GM18508 (cell line): ENCODE data around the gene KCNT1.

Source experiments
- ATAC-seq: cut with Tn5 transposase; IDR thresholded peaks from one replicate; pipeline ENCODE4 v1.9.1; 2021; ENCODE audit warnings: moderate number of reproducible peaks; ENCODE audit not compliant: insufficient read depth, unreplicated experiment

KCNT1 gene

DNA sequence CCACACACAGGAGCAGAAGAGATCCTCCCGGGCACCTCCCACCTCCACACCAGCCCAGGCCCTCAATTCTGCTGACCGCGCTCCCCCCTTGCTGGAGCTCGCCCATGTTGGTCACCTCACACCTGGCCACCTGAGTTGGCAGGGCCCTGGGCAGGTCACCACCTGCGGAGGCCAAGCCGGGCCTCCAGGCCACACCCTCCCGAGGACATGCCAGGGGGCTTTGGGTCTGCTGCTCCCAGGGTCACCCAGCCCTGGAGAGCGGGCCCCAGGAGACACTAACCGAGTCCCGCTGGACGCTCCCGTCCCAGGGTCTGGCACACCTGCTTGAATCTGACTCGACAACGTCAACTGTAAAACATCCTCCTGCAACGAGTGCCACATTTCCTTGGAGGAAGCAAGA, 4.8 kb upstream of the KCNT1 start:
- ATAC-seq = no peak

DNA sequence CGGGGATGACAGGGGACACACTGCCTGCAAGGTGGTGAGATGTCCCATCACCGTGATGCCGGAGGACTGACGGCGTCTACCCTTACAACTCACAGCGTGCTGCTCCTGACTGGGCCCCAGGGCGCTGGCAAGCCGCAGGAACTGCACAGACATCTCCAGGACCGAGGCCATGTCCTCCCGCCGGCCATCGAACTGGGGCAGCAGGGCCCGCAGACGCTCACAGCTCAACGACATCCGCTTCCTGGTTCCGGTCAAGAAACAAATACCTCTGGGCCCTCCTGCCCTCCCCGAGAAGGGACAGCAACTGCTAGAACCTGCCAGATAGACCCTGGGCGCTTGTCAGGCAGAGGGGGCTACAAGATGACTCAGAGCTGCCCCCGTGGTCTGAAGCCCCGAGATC, 3.7 kb upstream of the KCNT1 start:
- no peak for ATAC-seq

DNA sequence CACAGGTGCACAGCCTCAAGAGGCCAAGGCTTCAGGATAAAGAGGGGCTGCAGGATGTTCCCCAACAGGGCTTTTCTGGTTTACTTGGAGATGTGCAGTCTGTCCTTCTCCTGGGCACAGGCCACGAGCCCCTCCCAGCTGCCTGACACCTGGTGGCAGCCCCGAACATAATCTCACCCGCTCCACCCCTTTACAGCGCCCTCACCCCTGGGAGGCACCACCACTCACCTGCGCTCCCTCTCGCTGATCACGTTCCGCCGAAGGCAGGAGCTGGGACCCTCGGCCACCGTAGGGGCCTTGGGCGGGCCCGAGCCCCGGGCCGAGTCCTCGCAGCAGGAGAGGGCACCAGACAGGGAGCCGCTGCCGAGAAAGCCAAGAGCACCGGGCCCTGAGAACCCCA, 3.2 kb upstream of the KCNT1 start:
- ATAC-seq = no peak

DNA sequence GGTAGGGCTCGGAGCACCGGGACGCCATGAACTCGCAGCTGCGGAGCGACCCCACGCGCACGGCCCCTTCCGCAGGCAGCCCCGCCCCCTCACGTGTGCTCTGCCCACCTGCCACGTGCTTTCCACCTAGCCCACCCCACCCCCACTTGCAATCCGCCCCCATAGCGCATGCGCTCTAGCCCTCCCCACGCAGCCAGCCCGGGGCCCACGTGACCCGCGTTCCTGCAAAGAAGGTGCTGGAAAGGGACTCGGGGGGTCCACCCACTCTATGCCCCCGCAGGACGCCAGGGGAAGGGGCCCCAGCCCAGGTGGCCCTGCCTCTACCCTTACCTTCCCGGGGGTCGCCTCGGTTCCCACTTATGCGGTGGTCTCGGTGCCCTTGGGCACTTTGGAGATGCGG, 2.5 kb upstream of the KCNT1 start, which contains the start of gene SOHLH1:
TSS of gene SOHLH1 (minus strand) at position 42 of the 400 bp plus-strand sequence. CDS start at position 28, 14 bp downstream.
- ATAC-seq = no peak

DNA sequence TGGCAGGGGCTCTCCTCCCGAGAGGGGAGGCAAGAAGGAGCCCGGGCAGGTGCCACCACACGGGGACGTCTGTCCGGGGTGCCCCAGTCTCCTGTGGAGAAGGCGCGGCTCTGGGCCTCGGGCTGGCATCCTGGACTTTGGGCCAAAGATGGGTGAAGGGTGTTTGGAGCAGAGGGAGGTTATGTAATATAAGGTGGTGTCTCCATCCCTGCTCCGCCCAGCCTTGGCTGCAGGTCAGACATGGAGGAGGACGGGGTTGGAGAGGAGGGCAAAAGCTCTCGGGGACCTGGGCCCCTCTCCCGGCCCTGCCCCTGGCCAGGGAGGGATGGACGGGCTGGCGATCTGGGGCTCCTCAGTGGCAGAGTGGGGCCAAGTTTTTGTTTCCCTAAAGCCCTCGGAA, 1.5 kb upstream of the KCNT1 start:
- no peak for ATAC-seq

DNA sequence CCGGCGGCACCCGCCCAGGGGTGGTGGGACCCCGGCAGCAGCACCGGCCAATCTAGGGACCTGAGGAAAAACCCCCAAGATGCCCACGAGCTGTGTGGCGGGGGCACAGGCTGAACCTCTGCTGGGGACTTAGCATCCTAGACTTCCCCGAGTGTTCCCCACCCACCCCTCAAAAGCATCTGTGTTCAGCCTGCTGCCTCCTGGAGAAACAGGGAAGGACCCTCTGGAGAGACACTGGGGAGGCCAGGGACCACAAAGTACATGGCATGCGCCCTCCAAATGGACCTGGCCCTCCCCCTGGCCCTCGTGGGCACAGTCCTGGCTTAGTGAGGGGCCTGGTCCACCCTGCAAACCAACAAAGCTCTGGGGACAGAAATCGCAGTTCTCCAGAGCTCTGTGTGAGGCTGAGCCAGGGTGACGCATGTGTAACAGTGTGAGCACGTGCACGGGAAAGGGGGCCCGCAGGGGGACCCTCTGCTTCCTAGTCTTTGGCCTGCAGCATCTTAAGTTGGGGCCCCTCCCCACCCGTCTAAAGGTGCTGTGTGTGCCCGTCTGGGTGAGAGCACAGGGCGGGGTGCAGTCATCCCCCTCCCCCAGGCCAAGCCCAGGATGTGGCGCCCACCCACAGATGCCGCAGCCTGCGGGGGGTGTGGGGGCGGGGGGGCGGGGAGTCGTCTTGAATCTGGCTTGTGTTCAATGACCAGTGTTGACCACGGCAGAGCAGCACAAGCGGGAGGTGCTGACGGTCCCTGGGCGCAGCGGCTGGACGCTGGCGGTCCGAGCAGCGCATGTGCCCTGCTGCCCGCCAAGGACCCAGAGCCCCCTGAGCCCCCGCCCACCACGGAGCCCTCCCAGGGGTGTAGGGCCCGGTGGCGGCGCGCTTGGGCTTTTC, 672 bp upstream of the KCNT1 start:
- no peak for ATAC-seq

DNA sequence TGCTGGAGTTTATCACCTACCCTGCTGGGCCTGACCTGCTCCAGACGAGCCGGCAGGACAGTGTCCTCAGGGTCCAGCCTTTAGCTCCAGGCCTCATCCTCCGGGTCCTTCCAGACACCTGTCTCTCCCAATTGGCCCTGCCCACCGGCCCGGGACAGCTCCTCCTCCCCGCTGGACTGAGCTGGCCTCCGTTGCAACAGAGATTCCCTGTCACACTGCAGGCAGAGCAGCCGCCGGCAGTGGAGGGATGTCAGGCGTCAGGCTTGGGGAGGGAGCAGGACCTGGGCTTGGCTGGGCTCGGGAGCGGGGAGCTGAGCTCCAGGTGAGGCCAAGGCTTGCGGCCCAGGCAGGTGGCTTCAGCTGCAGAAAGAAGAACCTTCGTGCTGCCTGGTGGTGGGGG, 1.7 kb downstream of the KCNT1 start:
- ATAC-seq = no peak

DNA sequence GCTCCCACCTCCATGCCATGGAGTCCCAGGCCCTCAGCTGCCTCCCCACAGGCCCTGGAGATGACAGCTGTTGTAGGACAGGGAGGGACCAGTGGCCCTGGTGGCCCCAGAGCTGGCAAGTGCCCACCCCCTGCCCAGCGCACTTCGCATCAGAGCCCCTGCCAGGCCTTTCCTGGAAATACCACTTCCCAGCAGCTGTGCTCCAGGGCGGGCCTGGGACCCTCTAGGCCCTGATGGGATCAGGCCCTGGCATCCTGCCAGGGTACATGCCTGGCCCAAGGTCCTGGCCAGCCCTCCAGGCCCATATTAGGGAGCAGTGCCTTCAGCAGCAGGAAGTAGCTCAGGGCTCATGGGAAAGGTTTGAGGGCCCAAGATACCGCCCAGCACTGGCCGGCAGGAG, 2.5 kb downstream of the KCNT1 start:
- no peak for ATAC-seq

DNA sequence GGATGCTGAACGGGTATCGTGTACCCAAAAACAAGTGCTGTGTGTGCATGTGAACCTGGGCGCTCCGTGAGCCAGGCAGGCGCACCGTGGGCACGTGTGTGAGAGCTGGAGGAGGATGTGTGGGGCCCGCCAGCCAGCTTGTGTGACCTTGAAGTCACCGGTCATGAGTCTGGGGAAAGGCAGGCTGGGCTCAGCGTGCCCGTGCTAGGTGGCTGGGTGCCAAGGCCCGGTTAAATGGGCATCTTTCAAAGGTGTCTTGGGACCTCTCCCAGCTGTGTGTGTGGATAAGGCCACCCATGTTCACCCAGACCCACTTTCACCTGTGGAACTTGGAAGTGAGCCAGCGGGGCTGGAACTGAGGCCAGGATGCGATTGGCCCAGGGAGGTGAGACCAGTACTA, 3.4 kb downstream of the KCNT1 start:
- no peak for ATAC-seq

DNA sequence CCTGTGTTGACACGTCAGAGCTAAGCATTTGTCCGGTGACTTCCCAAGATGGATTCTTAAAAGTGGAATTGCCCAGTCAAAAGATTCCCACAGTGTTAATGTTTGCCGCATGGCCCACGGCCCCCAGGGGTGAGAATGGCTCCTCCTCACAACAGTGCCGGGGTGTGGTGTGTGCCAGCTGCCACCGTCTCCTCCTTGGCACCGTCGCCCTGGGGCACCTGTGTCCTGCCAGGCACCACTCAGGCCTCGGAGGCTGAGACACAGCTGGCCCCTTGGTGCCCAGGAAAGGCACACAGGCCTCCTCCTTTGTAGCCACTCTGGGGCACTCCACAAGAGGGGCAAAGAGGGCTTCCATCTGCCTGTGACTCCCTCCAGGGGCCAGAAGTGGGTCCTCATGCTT, 4.3 kb downstream of the KCNT1 start:
- no peak for ATAC-seq

DNA sequence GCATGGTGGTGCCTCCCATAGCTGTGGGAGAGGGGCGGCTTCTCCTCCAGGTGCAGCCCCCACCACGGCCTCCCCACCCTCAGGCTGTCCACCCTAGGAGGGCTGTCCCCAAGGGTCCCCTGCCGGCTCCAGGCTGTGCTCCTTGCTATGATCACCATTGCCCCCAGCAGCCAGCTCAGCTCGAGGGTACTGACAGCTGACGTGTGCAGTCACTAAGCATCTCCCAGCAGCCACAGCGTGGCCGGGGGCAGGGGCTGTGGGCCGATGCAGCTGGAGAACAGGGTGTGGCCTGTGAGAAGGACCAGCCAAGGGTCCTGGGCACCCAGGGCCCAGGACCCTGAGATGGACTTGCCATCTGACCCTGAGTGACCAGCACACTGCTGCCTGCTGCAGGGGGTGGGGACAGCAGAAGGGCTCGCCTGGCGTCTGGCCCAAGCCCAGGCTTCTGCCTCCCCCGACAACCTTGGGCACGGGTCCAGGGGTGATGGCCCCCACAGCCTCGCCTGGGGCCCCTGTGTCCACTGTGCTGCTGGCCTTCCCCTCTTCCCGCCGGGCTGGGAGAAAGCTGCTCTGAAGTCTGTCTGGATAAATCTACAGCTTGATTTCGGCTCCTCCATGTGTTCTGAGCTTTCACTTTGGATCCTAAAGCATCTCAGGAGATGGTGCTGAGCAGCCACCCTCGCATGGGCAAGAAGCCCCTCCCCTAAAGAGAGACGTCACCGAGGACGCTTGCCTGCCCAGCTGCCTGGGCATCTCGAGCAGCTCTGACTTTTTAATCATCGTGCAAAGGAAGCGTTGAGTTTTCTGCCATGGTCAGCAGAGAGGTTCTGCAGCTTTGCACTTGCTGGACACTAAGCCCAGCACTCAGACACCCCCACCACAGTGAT, 5.5 kb downstream of the KCNT1 start:
- ATAC-seq = no peak

DNA sequence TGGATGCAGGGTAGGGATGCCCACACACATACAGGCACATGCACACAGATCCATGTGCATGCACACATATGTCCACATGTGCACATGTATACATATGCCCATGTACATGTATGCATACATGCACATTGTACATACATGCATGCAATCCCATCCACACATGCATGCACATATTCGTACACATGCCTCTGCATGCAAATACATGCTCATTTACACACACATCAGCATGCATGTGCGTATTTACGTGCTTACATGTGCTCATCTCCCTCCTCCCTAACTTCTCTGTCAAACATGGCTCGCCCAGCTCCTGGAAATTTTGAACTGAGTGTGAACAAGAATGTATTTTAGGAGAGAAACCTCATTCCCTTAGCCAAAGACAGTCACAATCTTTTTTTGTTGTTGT, 6.2 kb downstream of the KCNT1 start:
- no peak for ATAC-seq

DNA sequence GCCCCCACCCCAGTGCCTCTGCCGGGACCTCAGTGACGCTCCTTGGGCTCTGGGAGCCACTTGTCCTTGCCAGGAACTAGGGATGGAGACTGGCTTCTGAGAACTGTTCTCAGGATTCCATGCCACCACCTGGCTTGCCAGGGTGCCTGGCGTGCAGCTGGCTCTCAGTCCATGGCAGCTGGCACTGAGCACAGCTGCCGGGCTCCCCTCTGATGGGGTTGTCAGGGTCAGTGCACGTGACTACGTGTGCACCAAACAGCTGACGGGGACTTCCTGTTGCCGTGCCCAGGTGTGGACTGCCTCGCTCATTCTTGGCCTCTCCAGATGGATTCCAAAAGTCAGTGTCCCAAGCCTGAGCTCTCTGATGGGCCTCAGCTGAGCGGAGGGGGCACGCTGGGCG, 9.4 kb downstream of the KCNT1 start:
- no peak for ATAC-seq

DNA sequence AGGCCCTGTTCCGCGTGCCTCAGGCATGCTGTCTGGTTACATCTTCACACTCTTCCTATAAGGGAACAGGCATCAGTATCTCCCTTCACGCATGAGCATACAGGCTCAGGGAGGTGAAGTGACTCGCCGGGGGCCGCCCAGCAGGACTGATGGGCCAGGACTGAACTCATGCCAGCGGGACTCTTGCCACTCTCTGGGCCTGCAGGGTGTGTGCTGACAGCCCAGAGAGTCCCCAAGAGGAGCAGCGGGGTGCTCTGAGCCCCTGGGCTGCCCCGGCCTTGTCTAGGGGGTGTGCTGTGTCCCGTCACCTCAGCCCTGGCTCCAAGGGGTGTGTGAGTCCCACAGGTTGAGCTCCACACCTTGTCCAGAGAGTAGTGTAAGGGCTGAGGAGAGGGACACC, 9.9 kb downstream of the KCNT1 start:
- no peak for ATAC-seq

DNA sequence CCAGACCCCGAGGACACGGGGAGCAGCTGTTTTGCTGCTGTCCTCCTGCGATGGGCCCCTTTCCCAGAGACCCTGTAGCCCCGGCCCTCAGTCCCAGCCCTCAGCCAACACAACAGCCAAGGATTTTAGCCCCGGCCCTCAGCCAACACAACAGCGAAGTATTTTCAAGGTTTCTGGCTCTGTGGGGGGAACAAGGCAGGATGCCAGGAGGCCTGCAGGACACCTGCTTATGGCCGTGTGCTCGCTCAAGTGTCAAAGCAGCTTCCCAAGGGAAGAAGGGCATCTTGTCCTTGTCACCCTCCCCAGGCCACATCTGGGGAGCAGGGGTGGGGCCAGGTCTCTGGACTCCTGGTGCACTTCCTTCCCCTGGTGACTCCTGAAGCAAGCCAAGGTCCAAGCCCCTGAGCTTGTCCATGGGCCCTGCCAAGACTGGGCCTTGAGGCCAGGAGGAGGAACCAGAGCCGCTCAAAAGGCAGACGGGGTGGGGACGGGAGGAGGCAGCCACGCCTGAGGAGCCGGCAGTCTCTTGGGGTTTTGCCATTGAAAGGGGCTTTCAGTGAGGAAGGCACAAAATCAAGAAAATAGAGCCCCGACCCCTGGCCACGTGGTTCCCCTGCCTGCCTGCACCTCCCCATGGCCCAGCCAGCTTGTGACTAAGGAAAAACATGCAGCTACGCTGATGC, 10.8 kb downstream of the KCNT1 start:
- ATAC-seq = no peak

DNA sequence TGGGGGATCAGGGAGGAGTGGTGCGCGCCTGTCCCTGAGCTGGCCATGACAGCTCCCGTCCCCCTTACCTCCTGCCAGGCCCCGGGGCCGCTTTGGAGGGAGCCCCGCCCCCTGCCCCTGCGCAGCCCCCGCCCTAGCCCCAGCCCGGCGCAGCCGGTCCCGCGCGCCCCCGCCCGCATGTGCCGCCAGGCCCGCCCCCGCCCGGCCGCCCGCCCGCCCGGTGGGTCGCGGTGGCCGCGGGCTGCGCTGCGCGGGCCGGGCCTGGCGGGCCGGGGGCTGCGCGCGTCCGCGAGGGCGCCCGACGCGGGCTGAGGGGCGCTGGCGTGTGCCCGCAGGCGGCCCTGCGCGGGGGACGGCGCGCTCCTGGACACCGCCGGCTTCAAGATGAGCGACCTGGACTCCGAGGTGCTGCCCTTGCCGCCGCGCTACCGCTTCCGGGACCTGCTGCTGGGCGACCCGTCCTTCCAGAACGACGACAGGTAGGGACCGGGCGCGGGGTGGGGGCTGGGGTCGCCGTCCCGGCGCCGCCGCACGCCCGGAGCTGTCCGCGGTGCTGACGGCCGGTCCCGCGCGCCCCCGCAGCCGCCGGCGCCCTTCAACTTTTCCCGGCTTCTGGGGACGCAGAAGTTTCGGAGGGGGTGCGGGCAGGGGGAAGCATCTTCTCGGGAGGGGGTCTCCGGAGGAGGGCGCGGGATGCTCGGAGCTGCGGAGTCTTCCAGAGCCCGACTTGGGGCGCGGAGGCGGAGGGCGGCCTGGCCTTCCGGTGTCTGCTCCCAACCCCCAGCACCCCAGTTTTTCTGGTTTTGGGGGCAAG, 12.5 kb downstream of the KCNT1 start:
- ATAC-seq = no peak

DNA sequence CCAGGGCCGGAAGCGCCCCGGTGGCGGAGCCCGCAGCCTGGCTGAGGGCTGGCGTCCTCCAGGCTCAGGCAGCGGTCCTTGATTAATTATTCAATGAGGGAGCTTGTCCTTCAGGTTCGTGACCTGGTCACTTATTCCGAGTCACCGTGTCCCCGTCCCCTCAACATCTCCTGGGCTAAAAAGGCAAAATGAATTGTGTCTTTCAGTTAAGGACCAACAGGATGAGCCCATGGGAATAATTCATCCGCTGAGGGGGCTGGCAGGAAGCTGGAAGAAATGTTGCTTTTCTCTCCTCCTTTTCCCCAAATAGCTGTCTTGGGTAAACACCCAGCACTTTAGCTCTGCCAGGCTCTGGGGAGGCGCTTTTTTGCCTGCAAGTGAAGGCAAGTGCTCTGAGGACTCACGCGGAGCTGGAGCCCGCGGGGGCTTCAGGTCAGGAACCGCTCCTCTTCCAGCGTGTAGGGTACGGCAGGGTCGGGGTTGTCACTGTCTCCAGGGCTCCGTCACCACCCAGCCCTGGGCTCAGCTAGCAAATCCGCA, 13.1 kb downstream of the KCNT1 start:
- no peak for ATAC-seq

DNA sequence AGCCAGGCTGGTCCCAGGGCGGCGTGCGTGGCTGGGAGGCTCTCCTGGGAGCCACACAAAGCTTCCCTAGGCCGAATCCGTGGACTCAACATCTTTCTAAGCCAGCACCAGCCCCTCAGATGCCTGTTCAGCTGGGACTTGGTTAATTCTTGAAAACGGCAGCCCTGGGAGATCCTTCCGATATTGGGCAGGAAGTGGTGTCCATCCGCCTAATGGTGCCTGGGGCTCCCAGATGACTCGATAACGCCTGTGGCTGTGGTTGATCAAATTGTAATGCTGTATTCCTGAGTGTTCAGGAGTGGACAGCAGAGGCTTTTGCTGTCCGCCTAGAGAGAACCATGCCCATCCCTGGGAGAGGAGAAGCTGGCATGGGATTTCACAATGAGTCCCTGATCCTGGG, 14.1 kb downstream of the KCNT1 start:
- no peak for ATAC-seq

DNA sequence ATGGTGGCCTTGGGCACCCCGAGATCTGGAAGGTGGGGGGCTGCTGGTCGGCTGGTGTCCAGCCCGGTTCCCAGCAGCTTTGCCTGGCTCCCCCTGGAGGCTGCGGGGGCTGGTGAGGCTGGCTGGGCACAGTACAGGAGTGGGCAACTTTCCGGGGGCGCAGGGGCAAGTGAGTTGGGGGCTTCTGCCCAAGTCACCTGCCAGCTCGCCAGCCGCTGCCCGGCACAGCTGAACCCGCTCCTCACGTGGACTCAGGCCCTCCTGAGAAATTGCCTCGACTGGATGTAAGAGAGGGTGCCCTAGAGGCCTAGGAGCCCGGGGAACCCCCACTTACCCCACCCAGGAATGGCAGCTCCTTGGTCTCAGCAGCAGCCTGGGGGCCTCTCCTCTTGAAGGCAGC, 15.4 kb downstream of the KCNT1 start:
- no peak for ATAC-seq

DNA sequence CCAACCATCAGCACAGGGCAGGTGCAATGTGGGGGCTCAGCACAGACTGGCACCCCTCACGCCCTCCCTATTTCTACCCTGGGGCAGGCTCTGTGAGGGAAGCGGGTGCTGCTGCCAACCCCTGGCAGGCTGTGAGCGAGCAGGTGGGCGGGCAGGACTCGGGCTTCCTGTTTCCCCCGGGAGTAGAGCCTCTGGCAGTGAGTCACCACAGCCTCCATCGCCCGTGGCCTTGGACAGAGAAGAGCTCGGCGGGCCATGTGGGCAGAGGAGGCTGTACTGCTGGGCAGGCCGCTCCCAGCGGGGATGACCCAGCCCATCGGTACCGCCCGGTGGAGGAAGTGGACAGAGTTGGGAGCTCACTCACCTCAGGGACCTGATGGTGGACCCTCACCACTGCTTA, 16.6 kb downstream of the KCNT1 start:
- ATAC-seq = no peak
